CD4-positive, alpha-beta T cell treated with Interferon alpha-2 for 1 hour (primary cell): ENCODE data around the gene LRRC61.

Experiments used
- DNase-seq, 2 donors: peaks; one replicate each; pipeline ENCODE4 v3.0.0-alpha.2; 2020 to 2022

The LRRC61 gene

GRCh38 chr7:150357771-150358427 is 34.7 kb downstream of the LRRC61 start:
- no peak for DNase-seq

- no peak for DNase-seq
These were observed 35.3 kb downstream of the LRRC61 start for GRCh38 chr7:150358433-150358832.

- DNase-seq: peak in 1 of 2 donors; percentile 48
These were observed 36.0 kb downstream of the LRRC61 start for GRCh38 chr7:150358988-150359621.

- DNase-seq: no peak
These were observed 36.6 kb downstream of the LRRC61 start for GRCh38 chr7:150359622-150360362.

GRCh38 chr7:150360363-150361058 is 37.4 kb downstream of the LRRC61 start:
- DNase-seq: no peak

GRCh38 chr7:150361402-150361801 is 38.2 kb downstream of the LRRC61 start:
- no peak for DNase-seq

- DNase-seq: no peak
These were observed 38.9 kb downstream of the LRRC61 start for GRCh38 chr7:150361807-150362621.

GRCh38 chr7:150363370-150363769 is 40.2 kb downstream of the LRRC61 start:
- no peak for DNase-seq

- DNase-seq: no peak
These were observed 40.7 kb downstream of the LRRC61 start for GRCh38 chr7:150363872-150364271.

GRCh38 chr7:150365194-150365593 is 42.0 kb downstream of the LRRC61 start:
- no peak for DNase-seq

GRCh38 chr7:150365673-150366398 is 42.7 kb downstream of the LRRC61 start:
- DNase-seq: peak in 1 of 2 donors; percentile 35

GRCh38 chr7:150367677-150368095 is 44.5 kb downstream of the LRRC61 start:
- DNase-seq: no peak

- peak; percentile 78 to 82 for DNase-seq
These were observed 45.1 kb downstream of the LRRC61 start, which contains the start of gene REPIN1 for GRCh38 chr7:150368096-150368883. Gene REPIN1, plus strand, starts transcription at chr7:150368822. Its CDS starts 890 bp downstream, at chr7:150369712.

GRCh38 chr7:150368884-150369747 is 46.0 kb downstream of the LRRC61 start:
- peak in 1 of 2 donors; percentile 48 for DNase-seq

GRCh38 chr7:150369748-150370501 is 46.8 kb downstream of the LRRC61 start:
- no peak for DNase-seq

- DNase-seq: no peak
These were observed 47.5 kb downstream of the LRRC61 start for GRCh38 chr7:150370612-150371071.

- no peak for DNase-seq
These were observed 48.2 kb downstream of the LRRC61 start for GRCh38 chr7:150371131-150371995.

- DNase-seq: no peak
These were observed 48.8 kb downstream of the LRRC61 start for GRCh38 chr7:150371996-150372270.
